Epithelial cell of proximal tubule (primary cell): ENCODE measurements around the gene CD151. TPM values are rescaled to one million over a fixed set of nuclear protein-coding genes. Genes with fewer than 3 reads are reported as not detected.

Experiments used
- DNase-seq: peaks from one replicate; pipeline ENCODE4 v3.0.0-alpha.2; 2011; ENCODE audit warnings: low read depth
- H3K4me3 ChIP-seq: 2 replicates; pipeline ENCODE4 v1.5.1; 2011; ENCODE audit warnings: low read depth, mild to moderate bottlenecking, low read length
- CTCF ChIP-seq: conservative IDR thresholded peaks from 2 replicates; pipeline ENCODE4 v1.5.1; 2012; ENCODE audit warnings: low read depth, mild to moderate bottlenecking, low read length
- total RNA-seq: library from RNA; depleted of rRNA; stranded (reverse); fragments of >200 nt; gene quantifications from 2 replicates; pipeline ENCODE4 v1.2.3, GENCODE V29; 2015

CD151 gene
- total RNA-seq, 1 donor from 2014 or later = 538 TPM

GRCh38 chr11:789943-790342, 42.8 kb upstream of the CD151 start, which contains the start of gene CEND1:
Gene CEND1, minus strand, starts transcription at chr11:790090. Its CDS starts 1,514 bp downstream, at chr11:788576.
- no peak for TF ChIP-seq CTCF
- no peak for DNase-seq
- no peak within 1 kb of the TSS for H3K4me3 ChIP-seq

- no peak for TF ChIP-seq CTCF
- no peak for DNase-seq
- H3K4me3 ChIP-seq = no peak overlapping the region
Measured at GRCh38 chr11:790721-791564, 41.8 kb upstream of the CD151 start.

- no peak overlapping the region for H3K4me3 ChIP-seq
- DNase-seq = no peak
- no peak for TF ChIP-seq CTCF
Measured at GRCh38 chr11:791658-792534, 40.9 kb upstream of the CD151 start.

- no peak for TF ChIP-seq CTCF
- no peak for DNase-seq
- H3K4me3 ChIP-seq = no peak overlapping the region
Measured at GRCh38 chr11:792535-792821, 40.3 kb upstream of the CD151 start.

- TF ChIP-seq CTCF = no peak
- no peak overlapping the region for H3K4me3 ChIP-seq
- no peak for DNase-seq
Measured at GRCh38 chr11:792873-793272, 39.9 kb upstream of the CD151 start.

GRCh38 chr11:793556-793955, 39.2 kb upstream of the CD151 start:
- DNase-seq = no peak
- TF ChIP-seq CTCF = no peak
- no peak overlapping the region for H3K4me3 ChIP-seq
